Ovary (tissue), 3 donors: ENCODE data around the gene UMAD1.

Experiments used
- EP300 ChIP-seq: sonication (generic); formaldehyde crosslinking; IDR thresholded peaks from one replicate; pipeline ENCODE4 v1.6.1; 2017; ENCODE audit warnings: antibody characterized with exemption
- POLR2A ChIP-seq: fragments of 450-650 bp; IDR thresholded peaks from one replicate; pipeline ENCODE4 v1.6.1; 2017; ENCODE audit warnings: antibody characterized with exemption, mild to moderate bottlenecking, moderate library complexity
- TF ChIP-seq, protein P1 (sequence below), 3 donors: fragments of 450-650 bp in 2 of 3; fragments of 200-600 bp in 1 of 3; IDR thresholded peaks; one replicate each; pipeline versions ENCODE4 v1.5.1 to v1.8.0; 2016 to 2022; ENCODE audit warnings: antibody characterized with exemption in 3 of 3, mild to moderate bottlenecking in 1 of 3
- donor health status: DM: no; HTN: no; CAD: no.

DNA sequence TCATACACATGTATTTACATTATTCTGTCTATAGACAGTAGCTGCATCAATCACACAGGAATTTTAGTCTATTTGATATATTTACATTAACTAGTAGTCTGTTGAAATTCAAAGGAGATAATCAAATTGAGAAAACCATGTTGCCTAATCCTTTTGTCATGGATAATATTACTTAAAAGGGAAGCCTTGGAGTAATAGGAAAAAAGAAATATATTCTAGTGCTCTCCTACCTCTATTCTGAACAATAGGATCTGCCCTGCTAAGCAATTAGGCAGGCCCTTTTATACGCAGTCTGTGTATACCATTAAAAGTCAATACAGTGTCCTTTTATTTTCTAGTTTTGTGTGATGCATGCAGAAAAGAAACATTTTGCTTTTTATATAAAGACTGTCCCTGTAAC lies 24.5 kb downstream of the UMAD1 start:
- TF ChIP-seq, protein P1, sequence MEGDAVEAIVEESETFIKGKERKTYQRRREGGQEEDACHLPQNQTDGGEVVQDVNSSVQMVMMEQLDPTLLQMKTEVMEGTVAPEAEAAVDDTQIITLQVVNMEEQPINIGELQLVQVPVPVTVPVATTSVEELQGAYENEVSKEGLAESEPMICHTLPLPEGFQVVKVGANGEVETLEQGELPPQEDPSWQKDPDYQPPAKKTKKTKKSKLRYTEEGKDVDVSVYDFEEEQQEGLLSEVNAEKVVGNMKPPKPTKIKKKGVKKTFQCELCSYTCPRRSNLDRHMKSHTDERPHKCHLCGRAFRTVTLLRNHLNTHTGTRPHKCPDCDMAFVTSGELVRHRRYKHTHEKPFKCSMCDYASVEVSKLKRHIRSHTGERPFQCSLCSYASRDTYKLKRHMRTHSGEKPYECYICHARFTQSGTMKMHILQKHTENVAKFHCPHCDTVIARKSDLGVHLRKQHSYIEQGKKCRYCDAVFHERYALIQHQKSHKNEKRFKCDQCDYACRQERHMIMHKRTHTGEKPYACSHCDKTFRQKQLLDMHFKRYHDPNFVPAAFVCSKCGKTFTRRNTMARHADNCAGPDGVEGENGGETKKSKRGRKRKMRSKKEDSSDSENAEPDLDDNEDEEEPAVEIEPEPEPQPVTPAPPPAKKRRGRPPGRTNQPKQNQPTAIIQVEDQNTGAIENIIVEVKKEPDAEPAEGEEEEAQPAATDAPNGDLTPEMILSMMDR (IDR thresholded peaks at IDR 0.05): no peak
- TF ChIP-seq POLR2A: no peak
- no peak for TF ChIP-seq EP300
